ENCODE measurements around the gene COL19A1.
"Not testable (repeated sequence)": the region's sequence is repeated elsewhere in the genome, so short reads cannot be mapped to it uniquely, and the experiment has no call there.

COL19A1 gene

GRCh38 chr6:69945192-69945591 lies 78.8 kb downstream of the COL19A1 start:
- DNase-seq (ENCODE audit: low spot score): no peak
- in situ Hi-C loops (cut with MboI; ENCODE audit: low sequenced_read_pairs, unreplicated experiment): no loop called here
- TF ChIP-seq CTCF (IDR thresholded peaks at IDR 0.05; ENCODE audit: borderline replicate concordance, control extremely low read depth, extremely low read depth, insufficient read depth, missing control alignments): no peak

- TF ChIP-seq CTCF (IDR thresholded peaks at IDR 0.05; ENCODE audit: borderline replicate concordance, control extremely low read depth, extremely low read depth, insufficient read depth, missing control alignments): no peak
- DNase-seq (ENCODE audit: low spot score): no peak
- in situ Hi-C loops (cut with MboI; ENCODE audit: low sequenced_read_pairs, unreplicated experiment): no loop called here
Measured at GRCh38 chr6:69948479-69949114, 82.2 kb downstream of the COL19A1 start.

- no peak for DNase-seq (ENCODE audit: low spot score)
- TF ChIP-seq CTCF (IDR thresholded peaks at IDR 0.05; ENCODE audit: borderline replicate concordance, control extremely low read depth, extremely low read depth, insufficient read depth, missing control alignments): no peak
- in situ Hi-C loops (cut with MboI; ENCODE audit: low sequenced_read_pairs, unreplicated experiment): no loop called here
Measured at GRCh38 chr6:69953491-69953890, 87.1 kb downstream of the COL19A1 start.

- DNase-seq (ENCODE audit: low spot score): no peak
- no peak for TF ChIP-seq CTCF (IDR thresholded peaks at IDR 0.05; ENCODE audit: borderline replicate concordance, control extremely low read depth, extremely low read depth, insufficient read depth, missing control alignments)
- in situ Hi-C loops (cut with MboI; ENCODE audit: low sequenced_read_pairs, unreplicated experiment): no loop called here
Measured at GRCh38 chr6:69954733-69955132, 88.4 kb downstream of the COL19A1 start.

GRCh38 chr6:69957985-69958559 lies 91.7 kb downstream of the COL19A1 start:
- DNase-seq (ENCODE audit: low spot score): no peak
- in situ Hi-C loops (cut with MboI; ENCODE audit: low sequenced_read_pairs, unreplicated experiment): no loop called here
- TF ChIP-seq CTCF (IDR thresholded peaks at IDR 0.05; ENCODE audit: borderline replicate concordance, control extremely low read depth, extremely low read depth, insufficient read depth, missing control alignments): no peak

GRCh38 chr6:69958978-69959377 lies 92.6 kb downstream of the COL19A1 start:
- TF ChIP-seq CTCF (IDR thresholded peaks at IDR 0.05; ENCODE audit: borderline replicate concordance, control extremely low read depth, extremely low read depth, insufficient read depth, missing control alignments): no peak
- no peak for DNase-seq (ENCODE audit: low spot score)
- in situ Hi-C loops (cut with MboI; ENCODE audit: low sequenced_read_pairs, unreplicated experiment): no loop called here

- in situ Hi-C loops (cut with MboI; ENCODE audit: low sequenced_read_pairs, unreplicated experiment); DNase-seq (ENCODE audit: low spot score): not testable (repeated sequence)
Measured at GRCh38 chr6:69965974-69966373, 99.6 kb downstream of the COL19A1 start.
